Upper lobe of right lung (tissue), 1 donor: ENCODE measurements around the gene GTF2H3. TPM values are rescaled to one million over a fixed set of nuclear protein-coding genes. Genes with fewer than 3 reads are reported as not detected.

Source experiments
- ATAC-seq: fragments of 200-7000 bp; cut with Tn5 transposase; one replicate; pipeline ENCODE4 v1.9.1; 2020; ENCODE audit warnings: mild to moderate bottlenecking, moderate library complexity
- DNase-seq: peaks from one replicate; pipeline ENCODE4 v3.0.0-alpha.2; 2020
- H3K27ac ChIP-seq: fragments of 200-600 bp; one replicate; pipeline ENCODE4 v1.8.0; 2022
- H3K27me3 ChIP-seq: fragments of 200-600 bp; one replicate; pipeline ENCODE4 v1.8.0; 2022; ENCODE audit warnings: mild to moderate bottlenecking
- H3K36me3 ChIP-seq: fragments of 200-600 bp; one replicate; pipeline ENCODE4 v1.8.0; 2022
- H3K4me1 ChIP-seq: fragments of 200-600 bp; one replicate; pipeline ENCODE4 v1.8.0; 2022
- H3K4me3 ChIP-seq: fragments of 200-600 bp; one replicate; pipeline ENCODE4 v1.8.0; 2022; ENCODE audit warnings: mild to moderate bottlenecking
- H3K9me3 ChIP-seq: fragments of 200-600 bp; one replicate; pipeline ENCODE4 v1.8.0; 2022
- CTCF ChIP-seq: fragments of 200-600 bp; IDR thresholded peaks from one replicate; pipeline ENCODE4 v1.8.0; 2022; ENCODE audit warnings: antibody characterized with exemption
- intact Hi-C: fragments of 100-400 bp; cut with DNase I; formaldehyde crosslinking; loops from one replicate; pipeline ENCODE4 v1.11.0; 2022
- total RNA-seq: library from RNA; stranded (reverse); fragmentation: NEBNext Ultra II Directional; extraction: Animal tissue kit (Norgen Biotek cat#: 25700); gene quantifications from one replicate; pipeline ENCODE4 v1.2.1, GENCODE V29; 2021
- donor health status: DM: no; HTN: yes; CAD: no; lungs with severe emphysema.

Gene GTF2H3
- total RNA-seq, 1 donor from 2014 or later, result 21.8 TPM

- no peak for DNase-seq
- TF ChIP-seq CTCF, result no peak
- no peak for ATAC-seq
- Histone ChIP-seq H3K9me3 (no peaks in the 10 kb centered on the region), H3K27ac (peak overlapping the region; percentile 49), H3K4me1 (no peaks in the 10 kb centered on the region), H3K4me3 (no peak overlapping the region), H3K27me3 (no peaks in the 10 kb centered on the region), H3K36me3 (peaks cover 22% of the 10 kb centered on the region)
- intact Hi-C loops, result no loop called here
These were observed 26.5 kb downstream of the GTF2H3 start for GRCh38 chr12:123659996-123660727.

- DNase-seq (no peak), ATAC-seq (no peak)
- intact Hi-C loops, result no loop called here
- H3K36me3 ChIP-seq, result no peaks in the 10 kb centered on the region
- H3K4me1 ChIP-seq, result peaks cover 10% of the 10 kb centered on the region
- H3K4me3 ChIP-seq, result no peak overlapping the region
- no peak overlapping the region for H3K27ac ChIP-seq
- no peaks in the 10 kb centered on the region for H3K9me3 ChIP-seq
- no peaks in the 10 kb centered on the region for H3K27me3 ChIP-seq
- no peak for TF ChIP-seq CTCF
These were observed 34.1 kb downstream of the GTF2H3 start for GRCh38 chr12:123667771-123668170.

GRCh38 chr12:123670882-123671728 is 37.5 kb downstream of the GTF2H3 start, which contains the start of gene TCTN2:
Gene TCTN2 (plus strand): TSS chr12:123671113. CDS start chr12:123671241, 128 bp downstream.
- no peaks in the 10 kb centered on the region for H3K27me3 ChIP-seq
- H3K4me1 ChIP-seq, result peaks cover 10% of the 10 kb centered on the region
- H3K9me3 ChIP-seq, result no peaks in the 10 kb centered on the region
- peak within 1 kb of the TSS; percentile 96 for H3K4me3 ChIP-seq
- intact Hi-C loops, result no loop called here
- H3K36me3 ChIP-seq, result peaks cover 24% of the 10 kb centered on the region
- TF ChIP-seq CTCF, result no peak
- DNase-seq (peak; percentile 98), ATAC-seq (peak; percentile 100)
- H3K27ac ChIP-seq, result peak within 1 kb of the TSS; percentile 42

- intact Hi-C loops, result no loop called here
- TF ChIP-seq CTCF, result no peak
- Histone ChIP-seq H3K9me3 (no peaks in the 10 kb centered on the region), H3K27ac (no peak overlapping the region), H3K4me1 (peaks cover 10% of the 10 kb centered on the region), H3K27me3 (no peaks in the 10 kb centered on the region), H3K4me3 (peak overlapping the region; percentile 96), H3K36me3 (peaks cover 24% of the 10 kb centered on the region)
- ATAC-seq, result no peak
- no peak for DNase-seq
These were observed 38.2 kb downstream of the GTF2H3 start for GRCh38 chr12:123671876-123672275.

- ATAC-seq, result no peak
- H3K4me1 ChIP-seq, result peaks cover 10% of the 10 kb centered on the region
- H3K36me3 ChIP-seq, result peaks cover 31% of the 10 kb centered on the region
These were observed 41.8 kb downstream of the GTF2H3 start for GRCh38 chr12:123675436-123675835.

More at GRCh38 chr12:123675436-123675835, 41.8 kb downstream of the GTF2H3 start:
- DNase-seq, result no peak
- no peak overlapping the region for H3K4me3 ChIP-seq
- H3K9me3 ChIP-seq, result no peaks in the 10 kb centered on the region
- intact Hi-C loops, result no loop called here
- no peak overlapping the region for H3K27ac ChIP-seq
- no peaks in the 10 kb centered on the region for H3K27me3 ChIP-seq
- no peak for TF ChIP-seq CTCF
